Panc1 (cell line): Measurements from ENCODE around the gene SMIM7.

Source experiments
- POLR2AphosphoS5 ChIP-seq: IDR thresholded peaks from 2 replicates; pipeline ENCODE4 v1.6.1; 2012; ENCODE audit warnings: mild to moderate bottlenecking, low read depth, low read length, moderate library complexity
- TF ChIP-seq, protein P1 (sequence below): fragments of 450-650 bp; IDR thresholded peaks from 2 replicates; pipeline ENCODE4 v1.5.1; 2017; ENCODE audit warnings: mild to moderate bottlenecking

DNA sequence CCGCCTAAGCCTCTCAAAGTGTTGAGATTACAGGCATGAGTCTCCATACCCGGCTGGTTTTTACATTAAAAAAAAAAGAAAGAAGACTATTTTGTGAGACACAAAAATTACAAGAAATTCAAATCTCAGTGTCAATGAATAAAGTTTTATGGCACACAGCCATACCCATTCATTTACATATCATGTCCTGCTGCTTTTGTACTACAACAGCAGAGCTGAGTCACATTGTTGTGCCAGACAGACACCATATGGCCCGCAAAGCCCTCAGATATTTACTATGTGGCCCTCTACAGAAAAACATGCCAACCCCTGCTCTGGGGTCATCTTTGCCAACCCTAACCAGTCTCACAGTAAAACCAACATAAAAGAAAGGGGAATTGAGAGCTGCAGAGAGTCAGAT lies 5.3 kb downstream of the SMIM7 start:
- TF ChIP-seq, protein P1, sequence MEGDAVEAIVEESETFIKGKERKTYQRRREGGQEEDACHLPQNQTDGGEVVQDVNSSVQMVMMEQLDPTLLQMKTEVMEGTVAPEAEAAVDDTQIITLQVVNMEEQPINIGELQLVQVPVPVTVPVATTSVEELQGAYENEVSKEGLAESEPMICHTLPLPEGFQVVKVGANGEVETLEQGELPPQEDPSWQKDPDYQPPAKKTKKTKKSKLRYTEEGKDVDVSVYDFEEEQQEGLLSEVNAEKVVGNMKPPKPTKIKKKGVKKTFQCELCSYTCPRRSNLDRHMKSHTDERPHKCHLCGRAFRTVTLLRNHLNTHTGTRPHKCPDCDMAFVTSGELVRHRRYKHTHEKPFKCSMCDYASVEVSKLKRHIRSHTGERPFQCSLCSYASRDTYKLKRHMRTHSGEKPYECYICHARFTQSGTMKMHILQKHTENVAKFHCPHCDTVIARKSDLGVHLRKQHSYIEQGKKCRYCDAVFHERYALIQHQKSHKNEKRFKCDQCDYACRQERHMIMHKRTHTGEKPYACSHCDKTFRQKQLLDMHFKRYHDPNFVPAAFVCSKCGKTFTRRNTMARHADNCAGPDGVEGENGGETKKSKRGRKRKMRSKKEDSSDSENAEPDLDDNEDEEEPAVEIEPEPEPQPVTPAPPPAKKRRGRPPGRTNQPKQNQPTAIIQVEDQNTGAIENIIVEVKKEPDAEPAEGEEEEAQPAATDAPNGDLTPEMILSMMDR = no peak
- no peak for TF ChIP-seq POLR2AphosphoS5
